H1 (cell line): ENCODE data around the gene VSIR. TPM values are rescaled to one million over a fixed set of nuclear protein-coding genes. Genes with fewer than 3 reads are reported as not detected.

Source experiments
- CTCF ChIA-PET: fragments of 300-600 bp; sonication (Branson Sonifier 250); formaldehyde crosslinking; loops from one replicate; lab custom pipeline; 2021; ENCODE audit not compliant: partially characterized antibody; lab: Charles Lee
- POLR2A ChIA-PET: fragments of 300-600 bp; sonication (Branson Sonifier 250); formaldehyde crosslinking; loops from one replicate; lab custom pipeline; 2021; ENCODE audit warnings: inconsistent platforms; ENCODE audit not compliant: partially characterized antibody; lab: Charles Lee
- DNase-seq, 2 experiments: peaks; one replicate each; pipeline versions ENCODE4 v3.0.0 to v3.0.0-alpha.2; 2010 to 2022; ENCODE audit warnings: low spot score in 2 of 2, low read depth in 1 of 2, mixed read lengths in 1 of 2
- FAIRE-seq: peaks from 2 replicates; lab custom pipeline; 2011; peaks lifted over from hg19 to GRCh38; lab: Jason Lieb, UNC
- H2AFZ ChIP-seq: 2 replicates; pipeline ENCODE4 v1.8.1; 2012; ENCODE audit warnings: low read length, inconsistent platforms
- H2AK5ac ChIP-seq: 2 replicates; pipeline ENCODE4 v1.6.1; 2013; ENCODE audit warnings: low read depth, low read length
- H2BK120ac ChIP-seq: replicated peaks from 2 replicates; pipeline ENCODE3; 2013; ENCODE audit warnings: low read depth, low read length, inconsistent platforms
- H2BK12ac ChIP-seq: 2 replicates; pipeline ENCODE4 v1.6.1; 2013; ENCODE audit warnings: low read depth, low read length
- H2BK15ac ChIP-seq: 2 replicates; pipeline ENCODE4 v1.6.1; 2013; ENCODE audit warnings: low read length
- H2BK20ac ChIP-seq: 2 replicates; pipeline ENCODE4 v1.6.1; 2013; ENCODE audit warnings: low read length
- H2BK5ac ChIP-seq: 2 replicates; pipeline ENCODE4 v1.6.1; 2013; ENCODE audit warnings: low read depth, low read length
- H3K14ac ChIP-seq: 2 replicates; pipeline ENCODE4 v1.6.1; 2013; ENCODE audit warnings: inconsistent platforms; ENCODE audit not compliant: insufficient read length
- H3K18ac ChIP-seq: 2 replicates; pipeline ENCODE4 v1.6.1; 2013; ENCODE audit warnings: low read length; ENCODE audit errors: extremely low read depth
- H3K23ac ChIP-seq: 2 replicates; pipeline ENCODE4 v1.6.1; 2013; ENCODE audit warnings: inconsistent platforms; ENCODE audit not compliant: insufficient read length
- H3K23me2 ChIP-seq: 2 replicates; pipeline ENCODE4 v1.6.1; 2013; ENCODE audit warnings: low read depth, low read length
- H3K27ac ChIP-seq: 2 replicates; pipeline ENCODE4 v1.6.1; 2011; ENCODE audit warnings: low read depth, low read length, inconsistent platforms
- H3K27me3 ChIP-seq, 4 experiments: replicated peaks in 1 of 4; 1 replicate in 1 of 4; 2 replicates in 3 of 4; pipeline versions ENCODE4 v1.6.1 to v1.8.1; 2011 to 2013; ENCODE audit warnings: low read length in 3 of 4, mild to moderate bottlenecking in 3 of 4, inconsistent platforms in 2 of 4, mixed read lengths in 2 of 4, moderate library complexity in 1 of 4; ENCODE audit not compliant: control insufficient read depth in 3 of 4, insufficient read depth in 3 of 4; ENCODE audit errors: extremely low read depth in 1 of 4
- H3K36me3 ChIP-seq, 4 experiments: 2 replicates each; pipeline versions ENCODE4 v1.6.1 to v1.8.1; 2011 to 2013; ENCODE audit warnings: mild to moderate bottlenecking in 4 of 4, low read length in 3 of 4, moderate library complexity in 2 of 4, control low read depth in 1 of 4, inconsistent platforms in 1 of 4; ENCODE audit not compliant: insufficient read depth in 4 of 4, control insufficient read depth in 2 of 4
- H3K4ac ChIP-seq: replicated peaks from 2 replicates; pipeline ENCODE3; 2013; ENCODE audit warnings: low read length, low read depth, mixed read lengths, inconsistent platforms; ENCODE audit not compliant: insufficient read length
- H3K4me1 ChIP-seq, 4 experiments: replicated peaks in 1 of 4; 1 replicate in 1 of 4; 2 replicates in 3 of 4; pipeline versions ENCODE4 v1.6.1 to v1.8.1; 2011 to 2013; ENCODE audit warnings: low read length in 3 of 4, inconsistent platforms in 2 of 4, mixed read lengths in 1 of 4; ENCODE audit not compliant: insufficient read depth in 4 of 4, control insufficient read depth in 3 of 4
- H3K4me2 ChIP-seq, 2 experiments: 2 replicates each; pipeline versions ENCODE4 v1.6.1 to v1.8.1; 2011 to 2013; ENCODE audit warnings: low read depth in 2 of 2, low read length in 2 of 2, control low read depth in 1 of 2, inconsistent platforms in 1 of 2, mild to moderate bottlenecking in 1 of 2; ENCODE audit not compliant: insufficient read depth in 1 of 2
- H3K4me3 ChIP-seq, 4 experiments: fragments of 200-600, 300-600 bp in 1 of 4; sonication (generic), shearing (Covaris generic), sonication (Bioruptor Twin) in 1 of 4; 2 replicates each; pipeline versions ENCODE4 v1.5.1 to v1.8.1; 2011 to 2016; ENCODE audit warnings: low read length in 4 of 4, low read depth in 3 of 4, control low read depth in 2 of 4, inconsistent platforms in 2 of 4, mild to moderate bottlenecking in 2 of 4, mixed read lengths in 1 of 4, moderate library complexity in 1 of 4; ENCODE audit not compliant: insufficient read depth in 2 of 4; ENCODE audit errors: extremely low read depth in 1 of 4
- H3K56ac ChIP-seq: replicated peaks from 2 replicates; pipeline ENCODE3; 2013; ENCODE audit warnings: low read depth, mild to moderate bottlenecking, mixed read lengths, low read length, inconsistent platforms; ENCODE audit not compliant: insufficient read length
- H3K79me1 ChIP-seq: 2 replicates; pipeline ENCODE4 v1.6.1; 2013; ENCODE audit warnings: low read depth, low read length, control low read depth
- H3K79me2 ChIP-seq, 2 experiments: 2 replicates each; pipeline versions ENCODE4 v1.6.1 to v1.8.1; 2012 to 2013; ENCODE audit warnings: low read length in 2 of 2, mild to moderate bottlenecking in 2 of 2, inconsistent platforms in 1 of 2; ENCODE audit not compliant: insufficient read depth in 2 of 2, control insufficient read depth in 1 of 2
- H3K9ac ChIP-seq, 4 experiments: replicated peaks in 1 of 4; 1 replicate in 1 of 4; 2 replicates in 3 of 4; pipeline versions ENCODE4 v1.6.1 to v1.8.1; 2011 to 2013; ENCODE audit warnings: low read depth in 3 of 4, low read length in 3 of 4, control low read depth in 2 of 4, mild to moderate bottlenecking in 2 of 4, moderate library complexity in 2 of 4, inconsistent platforms in 1 of 4; ENCODE audit errors: extremely low read depth in 1 of 4
- H3K9me3 ChIP-seq, 2 experiments: 2 replicates each; pipeline versions ENCODE4 v1.6.1 to v1.8.1; 2012 to 2013; ENCODE audit warnings: mild to moderate bottlenecking in 2 of 2, moderate library complexity in 2 of 2, control low read depth in 1 of 2, inconsistent platforms in 1 of 2, low read depth in 1 of 2, low read length in 1 of 2, mixed read lengths in 1 of 2; ENCODE audit not compliant: insufficient read depth in 2 of 2
- H4K20me1 ChIP-seq, 2 experiments: replicated peaks in 1 of 2; 2 replicates each; pipeline versions ENCODE3 to v1.8.1; 2011 to 2013; ENCODE audit warnings: inconsistent platforms in 2 of 2, low read length in 2 of 2, mild to moderate bottlenecking in 1 of 2; ENCODE audit not compliant: insufficient read depth in 2 of 2, control insufficient read depth in 1 of 2
- H4K5ac ChIP-seq: 2 replicates; pipeline ENCODE4 v1.6.1; 2013; ENCODE audit warnings: low read length, low read depth, mixed read lengths, inconsistent platforms; ENCODE audit not compliant: insufficient read length
- H4K8ac ChIP-seq: 2 replicates; pipeline ENCODE4 v1.8.0; 2013; ENCODE audit warnings: mild to moderate bottlenecking, moderate library complexity, low read length, inconsistent platforms; ENCODE audit not compliant: insufficient read depth; ENCODE audit errors: extremely low read depth
- H4K91ac ChIP-seq: replicated peaks from 2 replicates; pipeline ENCODE3; 2013; ENCODE audit warnings: low read length, mixed read lengths, inconsistent platforms; ENCODE audit not compliant: insufficient read length
- BCL11A ChIP-seq, 2 experiments: IDR thresholded peaks; one replicate each; pipeline ENCODE4 v1.6.1; 2011; ENCODE audit warnings: low read depth in 2 of 2, low read length in 2 of 2, mild to moderate bottlenecking in 2 of 2
- RFX5 ChIP-seq: IDR thresholded peaks from 2 replicates; pipeline ENCODE4 v1.6.1; 2011; ENCODE audit warnings: low read depth, low read length, improper control_type of control experiment, borderline replicate concordance
- WGBS, 2 experiments: shearing (Covaris generic) in 1 of 2; methylation state at CpG; one replicate each; pipeline versions ENCODE4 v1.1.6 to v1.1.7; 2013 to 2015; ENCODE audit warnings: low lambda C conversion rate in 2 of 2, mixed read lengths in 2 of 2, inconsistent platforms in 1 of 2, low coverage in 1 of 2, missing lambda C conversion rate in 1 of 2; ENCODE audit not compliant: insufficient replicate concordance in 2 of 2, insufficient coverage in 1 of 2, insufficient read length in 1 of 2; ENCODE audit errors: extremely low coverage in 1 of 2, missing lambda C conversion rate in 1 of 2; 5-methylcytosine and 5-hydroxymethylcytosine counted together
- polyA plus RNA-seq, 7 experiments: library from polyadenylated mRNA; depleted of rRNA in 3 of 7; stranded (reverse) in 5 of 7; unstranded in 2 of 7; fragments of >200 nt in 5 of 7; fragments of 200-250 nt in 2 of 7; gene quantifications; 1 replicate in 5 of 7; 2 replicates in 1 of 7; 4 replicates in 1 of 7; pipeline versions ENCODE4 v1.2.1 to v1.2.3, GENCODE V29; 2011 to 2013; ENCODE audit warnings: missing spikeins in 2 of 7, mixed read lengths in 2 of 7
- total RNA-seq: library from RNA; stranded (reverse); fragmentation: NEBNext Ultra II Directional; extraction: Animal tissue kit (Norgen Biotek cat#: 25700); gene quantifications from 2 replicates; pipeline ENCODE4 v1.2.1, GENCODE V29; 2021

VSIR gene
- total and polyA plus RNA-seq, 2 of the 8 experiments (the other 6 are each of a cell fraction or from before 2014, with no cell fraction given), result 0.33 TPM; not detected in 1

- Histone ChIP-seq H3K14ac (no peak overlapping the region), H2BK120ac (no peak overlapping the region), H3K23me2 (no peaks in the 10 kb centered on the region), H4K8ac (peak overlapping the region; percentile 22; the same call in 1 of the 2 replicates), H4K5ac (no peak overlapping the region), H3K36me3 (peaks cover 48 to 96% (median 80%) of the 10 kb centered on the region in 4 experiments), H2BK12ac (no peak overlapping the region), H2BK20ac (no peak overlapping the region), H2BK5ac (no peak overlapping the region), H3K4me3 (no peak overlapping the region), H2BK15ac (no peak overlapping the region), H3K4ac (no peak overlapping the region), H2AK5ac (no peak overlapping the region), H3K23ac (no peak overlapping the region), H3K27ac (no peak overlapping the region), H2AFZ (no peak overlapping the region), H3K79me1 (peaks cover 2% of the 10 kb centered on the region; the same call in 1 of the 2 replicates), H3K9me3 (no peaks in the 10 kb centered on the region), H3K79me2 (no peaks in the 10 kb centered on the region), H3K4me2 (no peak overlapping the region), H3K4me1 (peaks cover 0 to 2% (median 0%) of the 10 kb centered on the region in 4 experiments; a peak in 1 of 7 replicates), H4K20me1 (peaks cover 3 to 13% of the 10 kb centered on the region in 2 experiments), H3K9ac (no peak overlapping the region), H3K27me3 (no peaks in the 10 kb centered on the region), H3K18ac (no peak overlapping the region), H3K56ac (no peak overlapping the region), H4K91ac (no peak overlapping the region)
- POLR2A ChIA-PET, result no interaction called here
- CTCF ChIA-PET, result interaction anchor here (1.2 kb wide), 1 partner anchor 9 kb away, joined by 5 read pairs; no protein-coding TSS in a partner anchor
- TF ChIP-seq RFX5 (no peak), BCL11A (IDR thresholded peaks at IDR 0.05; ENCODE audit: low read depth in 2 of 2, low read length in 2 of 2) (no peak)
- DNase-seq (no peak), FAIRE-seq (no peak)
- WGBS, 2 experiments, result 94% methylated on average over 5 of the region's 6 CpGs; no CpG with 5 or more reads in 1 of the 2 experiments
These were observed 46.7 kb upstream of the VSIR start for GRCh38 chr10:71819985-71820384.
